Hippocampal formation (tissue), 2 donors: Measurements from ENCODE around the gene SCYGR8.
"Not testable (repeated sequence)": the region's sequence is repeated elsewhere in the genome, so short reads cannot be mapped to it uniquely, and the experiment has no call there.

ENCODE experiments used
- DNase-seq, 2 donors: peaks; one replicate each; lab custom pipeline; 2025; lab: John Stamatoyannopoulos, UW

SCYGR8 gene, protein sequence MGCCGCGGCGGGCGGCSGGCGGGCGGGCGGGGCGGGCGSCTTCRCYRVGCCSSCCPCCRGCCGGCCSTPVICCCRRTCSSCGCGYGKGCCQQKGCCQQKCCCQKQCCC

DNA sequence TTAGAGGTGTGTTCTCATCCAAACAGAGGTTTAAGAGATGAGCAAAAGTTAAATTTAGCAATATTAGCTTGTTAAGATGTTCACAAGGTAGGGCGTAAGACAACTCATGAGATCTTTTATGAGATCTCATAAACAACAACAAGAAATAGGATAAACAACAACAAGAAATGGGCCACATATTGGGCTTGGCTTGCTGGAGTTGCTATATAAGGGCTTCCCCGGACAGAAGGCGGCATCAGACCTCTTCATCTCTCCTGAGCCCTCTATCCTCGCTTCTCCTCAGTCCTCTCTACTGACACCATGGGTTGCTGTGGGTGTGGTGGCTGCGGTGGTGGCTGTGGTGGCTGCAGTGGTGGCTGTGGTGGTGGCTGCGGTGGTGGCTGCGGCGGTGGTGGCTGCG, at the start of gene SCYGR8:
TSS of gene SCYGR8 (plus strand) at position 301 of the 400 bp plus-strand sequence. CDS start at position 301, 0 bp downstream.
- DNase-seq = no peak

DNA sequence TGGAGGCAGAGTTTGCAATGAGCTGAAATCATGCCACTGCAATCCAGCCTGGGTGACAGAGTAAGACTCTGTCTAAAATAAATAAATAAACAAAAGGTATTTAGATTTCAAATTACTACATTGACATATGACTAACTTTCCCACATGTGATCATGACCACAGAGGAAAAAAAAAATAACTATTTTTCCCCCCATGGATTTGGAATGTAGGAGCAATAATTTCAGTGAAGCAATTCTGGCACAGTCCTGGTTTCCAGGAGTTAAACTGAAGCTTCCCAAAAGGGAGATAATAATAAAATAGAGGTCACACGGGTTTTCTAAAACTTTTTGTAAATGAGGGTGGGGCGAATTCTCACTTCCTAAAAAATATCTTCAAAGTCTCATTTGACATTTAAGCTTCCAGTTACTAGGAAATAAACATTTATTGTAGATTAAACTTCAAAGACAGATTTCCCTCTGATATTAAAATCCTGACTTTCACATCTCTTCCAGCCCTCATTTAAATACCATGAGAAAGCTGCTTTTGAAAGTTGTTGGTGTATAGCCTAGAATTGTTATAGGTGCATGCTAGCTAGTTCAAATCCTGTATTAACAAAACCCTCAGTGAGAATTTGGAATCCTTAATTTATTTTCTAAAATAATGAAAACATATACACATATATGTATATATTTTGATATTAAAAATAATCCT, 48.6 kb upstream of the SCYGR8 start:
- no peak for DNase-seq

DNA sequence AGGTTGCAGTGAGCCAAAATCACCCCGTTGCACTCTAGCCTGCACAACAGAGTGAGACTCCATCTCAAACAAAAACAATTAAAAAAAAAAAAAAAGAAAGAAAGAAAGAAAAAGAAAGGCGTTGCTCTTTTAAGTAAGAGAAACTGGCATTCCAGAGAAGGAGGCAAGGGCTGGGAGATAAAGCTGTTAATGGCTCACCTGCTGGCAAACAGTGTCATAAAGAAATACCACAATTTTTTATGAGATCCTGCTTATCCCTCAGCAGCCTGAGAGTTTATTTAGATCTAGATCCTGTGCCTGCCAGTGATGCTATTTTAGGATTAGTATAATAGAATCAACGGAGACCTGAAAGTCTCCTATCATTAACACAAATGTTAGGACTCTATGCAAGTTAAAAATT, 44.1 kb upstream of the SCYGR8 start:
- DNase-seq = no peak

DNA sequence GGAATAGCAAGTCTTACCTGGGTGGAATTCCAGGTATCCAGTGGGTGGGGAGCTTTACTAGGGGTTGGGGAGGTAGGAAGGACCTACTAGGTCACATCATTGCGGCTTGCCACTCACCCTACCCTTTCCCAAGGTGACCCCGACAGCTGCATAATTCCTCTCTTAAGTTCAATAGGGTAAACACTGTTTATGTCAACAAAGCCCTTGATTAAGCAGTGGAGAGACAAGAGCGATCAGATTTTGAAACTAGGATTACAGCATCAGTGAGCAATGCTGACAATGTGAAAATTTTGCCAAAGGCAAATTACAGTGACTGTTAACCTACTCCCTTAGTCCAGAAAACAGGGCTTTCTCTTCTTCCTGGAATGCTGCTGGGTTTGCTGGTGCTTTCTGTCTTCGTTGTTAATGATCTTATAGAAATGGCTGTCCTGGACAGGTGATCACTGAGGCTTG, 42.4 kb upstream of the SCYGR8 start:
- DNase-seq = no peak

DNA sequence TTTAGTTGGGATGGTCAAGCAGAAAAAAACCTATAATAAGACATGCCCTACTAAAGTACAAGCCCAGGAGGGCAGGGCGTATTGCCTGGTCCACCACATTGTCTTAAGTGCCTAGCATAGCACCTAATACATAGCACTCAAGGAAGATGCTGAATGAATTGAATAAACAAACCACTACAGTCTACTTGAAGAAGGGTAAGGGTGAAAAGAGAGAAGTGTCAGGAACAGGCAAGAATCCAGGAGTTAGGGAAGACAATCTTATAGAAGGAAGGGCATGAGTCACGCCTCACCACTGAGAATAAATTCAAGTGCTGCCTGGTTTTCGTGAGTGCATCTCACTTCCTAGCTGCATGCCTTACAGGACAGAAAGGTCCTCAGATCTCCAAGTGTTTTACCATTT, 41.7 kb upstream of the SCYGR8 start:
- no peak for DNase-seq

DNA sequence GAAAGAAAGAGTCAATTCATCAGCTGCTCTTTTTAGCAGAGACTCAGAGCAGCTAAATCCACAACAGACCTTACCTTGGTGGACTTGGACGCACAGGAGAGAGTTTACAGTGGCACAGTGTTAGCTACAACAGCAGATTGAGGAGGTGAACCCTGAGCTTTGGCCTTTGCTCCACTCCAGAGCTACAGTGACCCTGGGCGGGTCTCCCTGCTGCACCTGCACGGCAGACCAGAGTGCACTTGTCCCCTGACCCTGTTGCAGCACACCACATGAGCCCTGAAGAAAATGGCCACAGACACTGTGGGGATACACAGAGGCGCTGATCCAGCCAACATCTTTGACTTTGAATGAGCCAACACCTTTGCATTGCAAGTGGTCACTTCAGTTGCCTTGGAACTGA, 38.8 kb upstream of the SCYGR8 start:
- DNase-seq = no peak

DNA sequence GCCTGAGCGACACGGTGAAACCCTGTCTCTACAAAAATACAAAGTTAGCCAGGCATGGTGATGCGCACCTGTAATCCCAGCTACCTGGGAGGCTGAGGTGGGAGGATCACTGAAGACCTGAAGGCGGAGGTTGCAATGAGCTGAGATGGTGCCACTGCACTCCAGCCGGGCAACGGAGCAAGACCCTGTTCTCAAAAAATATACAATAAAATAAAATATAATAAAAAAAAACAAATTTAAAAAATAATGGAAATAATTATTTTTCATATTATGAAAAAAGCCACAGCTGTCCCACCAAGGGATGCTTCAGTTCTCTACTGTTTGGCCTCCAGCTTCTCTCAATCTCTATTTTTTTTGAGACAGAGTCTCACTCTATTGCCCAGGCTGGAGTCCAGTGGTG, 38.3 kb upstream of the SCYGR8 start:
- no peak for DNase-seq

DNA sequence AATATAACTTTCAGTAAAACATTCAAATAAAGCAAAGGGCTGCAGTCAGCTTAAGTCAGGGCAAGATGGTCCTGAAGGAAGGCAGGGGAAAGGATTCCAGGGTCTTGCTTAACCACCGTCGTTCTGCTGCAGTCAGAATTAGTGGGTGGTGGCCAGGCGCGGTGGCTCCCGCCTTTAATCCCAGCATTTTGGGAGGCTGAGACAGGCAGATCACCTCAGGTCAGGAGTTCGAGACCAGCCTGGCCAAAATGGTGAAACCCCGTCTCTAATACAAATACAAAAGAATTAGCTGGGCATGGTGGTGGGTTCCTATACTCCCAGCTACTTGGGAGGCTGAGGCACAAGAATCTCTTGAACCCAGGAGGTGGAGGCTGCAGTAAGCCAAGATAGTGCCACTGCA, 34.7 kb upstream of the SCYGR8 start:
- no peak for DNase-seq

DNA sequence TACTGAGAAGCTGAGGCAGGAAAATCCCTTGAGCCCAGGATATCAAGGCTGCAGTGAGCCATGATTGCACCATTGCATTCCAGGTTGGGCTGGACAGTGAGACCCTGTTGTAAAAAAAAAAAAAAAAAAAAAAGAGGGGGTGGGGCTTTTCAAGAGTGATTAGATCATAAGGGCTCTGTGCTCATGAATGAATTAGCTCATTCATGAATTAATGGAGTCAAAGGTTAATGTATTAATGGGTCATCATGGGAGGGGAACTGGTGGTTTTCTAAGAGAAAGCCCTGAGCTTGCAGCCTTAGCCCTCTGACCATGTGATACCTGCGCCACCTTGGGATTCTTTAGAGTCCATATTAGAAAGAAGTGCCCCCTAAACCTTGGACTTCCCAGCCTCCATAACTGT, 32.4 kb upstream of the SCYGR8 start:
- no peak for DNase-seq

DNA sequence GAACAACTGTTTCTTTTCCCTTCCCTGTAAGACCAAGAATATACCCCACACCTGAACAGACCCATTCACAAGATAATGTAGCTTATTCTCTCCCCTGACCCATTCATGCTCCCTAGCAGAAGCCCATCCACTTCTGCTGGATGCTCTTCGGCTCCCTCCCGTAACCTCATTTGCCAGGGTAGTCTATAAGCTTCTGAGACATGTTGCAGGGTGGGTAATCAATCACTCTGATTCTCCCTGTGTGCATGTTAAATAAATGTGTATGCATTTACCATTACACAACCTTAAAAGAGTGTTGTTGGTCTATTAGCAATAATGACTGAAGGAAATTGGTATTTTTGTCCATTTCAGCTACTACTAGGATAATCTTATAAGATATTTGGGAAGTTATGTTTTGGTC, 29.2 kb upstream of the SCYGR8 start:
- DNase-seq = no peak

DNA sequence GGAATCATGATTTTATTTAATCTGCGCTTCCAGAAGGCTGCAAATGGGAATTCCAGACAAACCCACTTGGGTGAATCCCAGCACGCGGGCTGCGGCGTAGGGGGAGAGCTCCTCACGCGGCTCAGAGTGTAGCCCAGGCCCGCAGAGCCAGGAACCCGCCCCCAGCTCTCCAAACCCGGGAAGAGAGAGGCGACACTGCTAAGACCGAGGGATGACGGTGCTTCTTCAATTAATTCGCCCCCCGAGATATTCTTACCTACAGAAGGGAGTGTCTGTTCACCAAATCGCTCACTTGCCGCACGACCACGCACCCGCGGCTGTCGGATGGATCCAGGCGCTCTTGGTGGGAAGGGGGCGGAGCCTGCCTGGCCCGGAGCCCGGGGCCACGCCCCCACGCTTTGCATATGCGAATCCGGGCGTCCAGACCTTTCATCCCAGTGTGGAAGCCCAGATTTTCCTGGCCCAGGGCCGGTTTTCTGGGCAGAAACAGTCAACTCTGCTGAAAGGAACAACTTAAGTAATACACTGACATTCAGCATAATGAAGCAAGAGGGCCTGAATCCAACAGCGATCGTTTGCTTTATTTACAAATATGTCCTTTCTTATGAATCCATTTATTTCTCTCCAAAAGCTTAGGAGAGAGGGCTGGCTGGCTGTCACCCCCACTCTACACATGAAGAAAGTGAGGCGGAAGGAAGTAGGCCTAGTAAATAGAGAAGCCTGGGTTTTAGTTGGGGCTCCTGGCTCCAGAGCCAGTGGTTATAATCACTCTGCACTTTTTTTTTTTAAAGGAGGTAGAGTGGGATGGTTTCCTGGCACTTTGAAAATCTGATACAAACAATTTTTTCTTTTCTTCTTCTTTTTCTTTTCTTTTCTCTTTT, 27.8 kb upstream of the SCYGR8 start, which contains the start of gene SLC19A3:
TSS of gene SLC19A3 (minus strand) at position 342 of the 881 bp plus-strand sequence. CDS start 15,710 bp downstream, outside the sequence.
- peak; percentile 59 to 63 for DNase-seq

DNA sequence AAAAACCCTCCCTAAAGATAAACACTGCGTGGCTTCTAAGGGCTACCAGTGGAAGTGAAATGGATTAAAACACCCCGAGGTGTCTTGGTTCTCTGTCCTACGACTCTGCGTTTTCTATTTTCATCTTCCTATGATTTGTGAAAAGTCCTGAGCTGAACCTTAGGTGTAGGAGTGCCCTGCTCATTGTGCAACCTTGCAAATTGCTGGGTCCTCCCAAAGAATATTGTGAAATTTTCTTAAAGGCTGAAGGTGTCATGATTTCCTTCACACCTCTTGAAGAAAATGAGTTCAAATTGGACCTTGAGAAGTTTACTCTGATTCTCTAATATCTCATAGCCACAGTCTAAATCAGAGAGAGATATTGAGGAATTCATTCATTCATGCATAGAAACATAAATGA, 26.1 kb upstream of the SCYGR8 start:
- DNase-seq = no peak

DNA sequence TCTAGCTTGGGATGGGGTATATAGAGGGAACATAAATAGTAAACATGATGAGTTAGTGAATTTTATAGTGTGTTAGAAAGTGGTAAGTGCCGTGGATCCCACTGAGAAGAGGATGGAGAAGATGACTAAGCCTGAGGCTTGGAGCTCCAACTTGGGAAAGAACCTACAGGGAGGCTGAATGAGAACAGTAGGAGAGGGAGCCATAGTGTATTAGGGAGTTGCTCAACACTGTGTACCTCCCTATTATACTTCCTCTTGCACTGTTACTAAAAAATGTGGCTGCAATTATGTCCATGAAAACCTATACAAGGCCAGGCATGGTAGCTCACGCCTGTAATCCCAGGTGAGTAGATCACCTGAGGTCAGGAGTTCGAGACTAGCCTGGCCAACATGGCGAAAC, 25.0 kb upstream of the SCYGR8 start:
- DNase-seq = no peak

DNA sequence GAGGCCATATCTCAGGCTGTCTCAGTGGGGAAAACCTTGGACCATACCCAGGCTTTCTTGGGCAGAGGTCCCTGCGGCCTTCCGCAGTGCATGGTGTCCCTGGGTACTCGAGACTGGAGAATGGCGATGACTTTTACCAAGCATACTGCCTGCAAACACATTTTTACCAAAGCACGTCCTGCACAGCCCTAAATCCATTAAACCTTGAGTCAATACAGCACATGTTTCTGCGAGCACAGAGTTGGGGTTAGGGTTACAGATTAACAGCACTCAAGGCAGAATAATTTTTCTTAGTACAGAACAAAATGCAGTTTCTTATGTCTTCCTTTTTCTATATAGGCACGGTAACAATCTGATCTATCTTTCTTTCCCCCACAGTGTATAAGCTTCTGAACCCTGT, 22.9 kb upstream of the SCYGR8 start:
- DNase-seq = not testable (repeated sequence)

DNA sequence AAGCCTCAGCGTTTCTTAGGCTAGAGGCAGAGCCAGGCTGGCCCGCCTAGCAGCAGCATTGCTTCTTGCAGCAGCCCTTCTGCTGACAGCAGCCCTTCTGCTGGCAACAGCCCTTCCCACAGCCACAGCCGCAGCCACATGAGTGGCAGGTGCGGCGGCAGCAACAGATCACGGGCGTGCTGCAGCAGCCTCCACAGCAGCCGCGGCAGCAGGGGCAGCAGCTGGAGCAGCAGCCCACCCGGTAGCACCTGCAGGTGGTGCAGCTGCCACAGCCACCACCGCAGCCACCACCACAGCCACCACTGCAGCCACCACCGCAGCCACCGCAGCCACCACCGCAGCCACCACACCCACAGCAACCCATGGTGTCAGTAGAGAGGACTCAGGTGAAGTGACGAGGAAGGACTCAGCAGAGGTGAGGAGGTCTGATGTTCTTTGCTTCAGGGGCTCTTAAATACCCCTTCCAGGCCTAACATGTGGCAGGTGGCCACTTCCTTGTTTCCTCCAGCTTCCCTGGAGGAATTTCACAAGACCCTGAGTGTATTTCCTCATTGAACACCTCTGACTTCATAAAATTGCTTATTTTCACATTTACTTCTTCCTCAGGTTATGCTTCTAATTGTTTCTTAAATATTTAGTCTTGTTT, 21.2 kb upstream of the SCYGR8 start, which contains the start of gene SCYGR6:
TSS of gene SCYGR6 (minus strand) at position 364 of the 646 bp plus-strand sequence. CDS start at position 364, 0 bp downstream.
- DNase-seq = no peak

DNA sequence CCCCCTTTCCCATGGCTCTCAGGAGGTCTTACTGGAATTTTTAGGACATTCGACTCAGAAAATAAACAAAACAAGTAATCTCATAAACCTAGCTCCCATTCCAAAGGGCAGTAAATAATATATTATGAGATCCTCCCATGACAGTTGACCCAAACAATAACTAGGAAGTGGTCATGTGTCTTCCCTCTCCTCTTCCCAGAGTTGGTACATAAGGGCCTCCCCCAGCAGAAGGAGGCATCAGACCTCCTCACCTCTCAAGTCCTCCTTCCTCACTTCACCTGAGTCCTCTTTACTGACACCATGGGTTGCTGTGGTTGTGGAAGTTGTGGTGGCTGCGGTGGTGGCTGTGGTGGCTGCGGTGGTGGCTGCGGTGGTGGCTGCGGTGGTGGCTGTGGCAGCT, 17.7 kb upstream of the SCYGR8 start, which contains the start of gene SCYGR7:
TSS of gene SCYGR7 (plus strand) at position 301 of the 400 bp plus-strand sequence. CDS start at position 301, 0 bp downstream.
- DNase-seq = no peak

DNA sequence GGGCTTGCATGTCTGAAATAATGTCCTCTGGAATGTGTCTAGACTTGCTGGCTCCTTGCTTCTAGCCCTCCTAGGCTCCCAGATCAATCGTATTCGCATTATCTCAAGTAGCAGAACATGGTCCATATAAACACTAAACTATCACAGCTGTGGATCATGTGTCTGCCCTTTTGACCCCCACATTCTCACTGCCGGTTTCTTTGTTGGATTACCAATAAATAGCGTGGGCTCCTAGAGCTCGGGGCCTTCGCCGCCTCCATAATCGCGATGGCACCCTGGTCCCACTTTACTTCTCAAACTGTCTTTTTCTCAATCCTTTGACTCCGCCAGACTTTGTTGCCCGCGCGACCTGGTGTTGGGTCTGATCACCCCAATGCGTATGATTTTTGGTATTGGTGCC, 6.3 kb upstream of the SCYGR8 start:
- DNase-seq = no peak

DNA sequence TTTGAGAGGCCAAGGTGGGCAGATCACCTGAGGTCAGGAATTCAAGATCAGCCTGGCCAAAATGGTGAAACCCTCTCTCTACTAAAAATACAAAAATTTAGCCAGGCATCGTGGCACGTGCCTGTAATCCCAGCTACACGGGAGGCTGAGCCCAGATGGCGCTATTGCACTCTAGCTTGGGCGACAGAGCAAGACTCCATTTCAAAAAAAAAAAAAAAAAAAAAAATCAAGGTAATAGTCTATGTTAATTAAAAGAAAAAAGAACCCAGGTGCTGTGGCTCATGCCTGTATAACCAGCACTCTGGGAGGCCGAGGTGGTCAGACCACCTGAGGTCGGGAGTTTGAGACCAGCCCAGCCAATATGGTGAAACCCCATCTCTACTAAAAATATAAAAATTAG, 5.0 kb upstream of the SCYGR8 start:
- not testable (repeated sequence) for DNase-seq

DNA sequence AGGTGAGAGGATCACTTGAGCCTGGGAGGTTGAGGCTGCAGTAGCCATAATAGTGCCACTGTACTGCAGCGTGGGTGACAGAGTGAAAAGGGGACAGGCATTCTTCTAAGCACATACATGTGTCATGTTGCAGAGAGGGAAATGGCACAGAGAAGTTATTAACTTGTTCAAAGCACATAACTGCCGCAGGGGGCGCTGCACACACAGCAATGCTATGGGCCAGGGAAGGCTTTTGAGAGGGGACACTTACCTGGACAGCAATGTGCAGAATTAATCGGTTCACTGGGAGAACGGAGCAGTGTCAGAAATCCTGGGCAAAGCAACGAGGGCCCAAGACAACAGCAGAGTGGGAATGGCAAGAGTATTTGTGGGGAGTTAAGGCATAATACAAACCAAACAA, 2.4 kb downstream of the SCYGR8 start:
- DNase-seq = no peak

DNA sequence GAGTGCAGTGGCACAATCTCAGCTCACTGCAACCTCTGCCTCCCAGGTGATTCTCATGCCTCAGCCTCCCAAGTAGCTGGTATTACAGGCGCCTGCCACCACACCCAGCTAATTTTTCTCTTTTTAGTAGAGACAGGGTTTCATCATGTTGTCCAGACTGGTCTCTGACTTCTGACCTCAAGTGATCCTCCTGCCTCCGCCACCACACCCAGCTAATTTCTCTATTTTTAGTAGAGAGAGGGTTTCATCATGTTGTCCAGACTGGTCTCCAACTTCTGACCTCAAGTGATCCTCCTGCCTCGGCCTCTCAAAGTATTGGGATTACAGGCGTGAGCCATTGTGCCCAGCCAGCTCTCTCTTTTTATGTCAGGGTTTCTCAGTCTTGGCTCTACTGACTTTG, 10.6 kb downstream of the SCYGR8 start:
- not testable (repeated sequence) for DNase-seq

DNA sequence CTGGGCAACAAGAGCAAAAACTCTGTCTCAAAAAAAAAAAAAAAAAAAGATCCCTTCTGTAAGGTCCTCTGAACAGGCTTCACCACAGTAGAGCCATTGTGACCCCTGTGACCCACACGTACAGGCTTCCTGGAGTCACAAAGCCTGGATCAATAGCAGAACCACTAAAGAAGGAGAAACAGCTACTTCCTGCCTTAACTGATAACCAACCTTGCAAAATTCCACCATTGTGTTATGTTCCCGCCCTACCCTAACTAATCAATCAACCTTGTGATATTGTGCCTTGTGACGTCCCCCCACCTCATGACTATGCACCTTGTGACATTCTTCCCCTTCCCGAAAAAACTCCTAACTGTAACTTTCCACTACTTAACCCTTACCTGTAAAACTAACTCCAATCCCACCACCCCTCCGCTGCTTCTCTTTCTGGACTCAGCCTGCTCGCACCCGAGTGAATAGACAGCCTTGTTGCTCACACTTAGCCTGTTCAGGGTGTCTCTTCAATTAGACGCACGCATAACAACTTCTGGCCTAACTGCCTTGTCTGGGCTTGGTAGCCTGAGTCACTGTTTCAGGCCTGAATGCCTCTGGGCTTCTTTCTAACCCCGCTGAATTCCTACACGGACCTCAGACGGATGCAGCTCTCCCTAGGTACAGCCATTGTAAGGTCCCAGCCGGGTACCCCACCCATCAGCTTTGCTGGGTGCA, 13.9 kb downstream of the SCYGR8 start:
- DNase-seq = no peak
